RPMI7951 (cell line): ENCODE results near the gene GDPD5. TPM values are rescaled to one million over a fixed set of nuclear protein-coding genes. Genes with fewer than 3 reads are reported as not detected.

Source experiments
- DNase-seq: peaks from one replicate; pipeline ENCODE4 v3.0.0-alpha.2; 2012; ENCODE audit warnings: low read depth
- total RNA-seq: library from RNA; depleted of rRNA; stranded (reverse); fragments of >200 nt; shearing (Covaris generic); gene quantifications from 2 replicates; pipeline ENCODE4 v1.2.3, GENCODE V29; 2014; rRNA removed

Gene GDPD5
- total RNA-seq = 0.84 and 1.5 TPM in 2 replicates

DNA sequence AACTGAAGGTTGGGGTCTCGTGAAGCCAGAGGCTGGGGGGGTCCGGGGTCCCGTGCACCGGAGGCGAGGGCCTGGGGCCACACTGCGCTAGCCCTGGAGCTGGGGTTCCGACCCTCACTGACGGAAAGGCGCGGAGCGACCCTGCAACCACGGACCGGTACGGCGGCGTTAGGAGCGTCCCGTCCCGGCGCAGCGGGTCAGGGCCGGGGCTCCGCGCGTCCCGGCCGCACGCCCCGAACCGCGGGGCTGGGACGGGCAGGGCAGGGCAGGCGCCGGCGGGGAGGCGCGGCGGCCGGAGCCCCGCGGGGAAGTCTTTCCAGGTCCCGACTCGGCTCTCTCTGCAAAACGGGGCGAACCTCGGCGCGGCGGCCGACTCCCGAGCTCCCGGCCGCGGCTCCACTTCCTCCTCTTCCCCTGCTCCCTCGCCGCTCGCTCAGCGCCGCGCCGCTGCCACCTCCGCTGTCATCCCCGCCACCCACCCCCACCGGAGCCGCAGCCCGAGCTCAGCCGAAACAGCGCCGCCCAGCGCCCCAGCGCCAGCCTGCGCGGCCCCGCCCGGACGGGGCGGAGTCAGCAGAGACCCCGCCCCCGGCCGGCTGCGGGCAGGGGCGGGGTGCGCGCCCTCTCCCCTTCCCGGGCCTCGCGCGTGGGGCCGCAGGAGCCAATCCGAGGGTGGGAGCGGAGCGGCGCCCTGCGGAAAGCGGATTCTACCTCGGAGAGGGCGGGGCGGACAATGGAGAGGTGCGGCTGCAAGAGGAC is at the start of gene GDPD5:
Gene GDPD5, minus strand, starts transcription at position 509 of the 759 bp plus-strand sequence. CDS start 48,206 bp downstream, outside the sequence.
- DNase-seq = peak; percentile 72

GRCh38 chr11:75574698-75575602 is 49.2 kb upstream of the GDPD5 start:
- DNase-seq = no peak

- DNase-seq = no peak
These were observed 47.0 kb upstream of the GDPD5 start for GRCh38 chr11:75572744-75573143.

GRCh38 chr11:75571625-75572024 is 45.9 kb upstream of the GDPD5 start:
- no peak for DNase-seq

DNA sequence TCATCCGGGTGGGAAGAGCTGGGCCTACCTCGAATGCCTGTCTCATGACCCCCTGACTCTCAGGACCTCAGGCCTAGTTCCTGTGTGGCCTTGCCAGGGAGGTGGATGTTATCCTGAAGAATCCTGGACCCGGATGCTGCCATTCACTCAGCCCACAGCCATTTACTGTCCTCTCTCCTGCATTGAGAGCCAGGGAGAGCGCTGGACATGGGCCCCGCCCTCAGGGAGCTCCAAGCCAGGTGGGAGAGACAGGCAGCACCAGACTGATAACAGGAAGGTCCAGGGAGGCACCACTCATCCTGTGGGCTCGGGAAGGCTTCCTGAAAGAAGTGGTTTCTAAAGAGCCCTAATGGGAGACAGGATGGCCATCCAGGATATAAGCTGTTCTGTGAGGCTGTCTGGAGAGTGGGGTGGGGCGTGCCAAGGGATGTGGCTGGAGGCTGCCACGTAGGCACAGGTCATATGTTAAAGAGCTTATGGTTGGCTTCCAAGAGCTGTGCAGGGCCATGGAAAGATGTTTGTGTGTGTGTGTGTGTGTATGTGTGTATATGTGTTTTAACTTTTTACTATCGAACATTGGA is 44.9 kb upstream of the GDPD5 start:
- DNase-seq = no peak

DNA sequence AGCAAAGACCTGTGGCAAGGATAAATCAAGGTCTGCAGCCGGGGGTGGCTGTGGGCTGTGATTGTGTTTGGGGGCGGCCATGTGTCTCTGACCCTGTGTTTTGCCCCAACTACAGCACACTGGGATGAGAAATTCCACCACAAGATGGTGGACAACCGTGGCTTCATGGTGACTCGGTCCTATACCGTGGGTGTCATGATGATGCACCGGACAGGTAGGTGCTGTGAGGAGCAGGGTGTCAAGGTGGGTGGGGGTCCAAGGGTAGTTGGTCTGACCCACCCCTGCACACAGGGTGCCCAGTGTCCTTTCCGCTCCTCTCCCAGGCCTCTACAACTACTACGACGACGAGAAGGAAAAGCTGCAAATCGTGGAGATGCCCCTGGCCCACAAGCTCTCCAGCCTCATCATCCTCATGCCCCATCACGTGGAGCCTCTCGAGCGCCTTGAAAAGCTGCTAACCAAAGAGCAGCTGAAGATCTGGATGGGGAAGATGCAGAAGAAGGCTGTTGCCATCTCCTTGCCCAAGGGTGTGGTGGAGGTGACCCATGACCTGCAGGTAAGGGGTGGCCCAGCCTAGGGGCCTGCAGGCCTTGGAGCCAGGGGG is 43.0 kb upstream of the GDPD5 start:
- no peak for DNase-seq

DNA sequence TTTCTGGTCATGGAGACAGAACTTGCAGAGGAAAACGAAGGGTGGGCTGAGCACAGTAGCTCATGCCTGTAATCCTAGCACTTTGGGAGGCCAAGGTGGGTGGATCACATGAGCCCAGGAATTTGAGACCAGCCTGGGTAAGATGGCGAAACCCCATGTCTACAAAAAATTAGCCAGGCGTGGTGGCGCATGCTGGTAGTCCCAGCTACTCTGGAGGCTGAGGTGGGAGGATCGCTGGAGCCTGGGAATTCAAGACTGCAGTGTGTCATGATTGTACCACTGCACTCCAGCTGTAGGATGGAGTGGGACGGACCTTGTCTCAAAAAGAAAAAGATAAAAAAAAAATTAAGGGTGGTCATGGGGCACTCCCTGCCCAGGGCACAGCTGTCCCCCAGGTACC is 42.2 kb upstream of the GDPD5 start:
- no peak for DNase-seq

DNA sequence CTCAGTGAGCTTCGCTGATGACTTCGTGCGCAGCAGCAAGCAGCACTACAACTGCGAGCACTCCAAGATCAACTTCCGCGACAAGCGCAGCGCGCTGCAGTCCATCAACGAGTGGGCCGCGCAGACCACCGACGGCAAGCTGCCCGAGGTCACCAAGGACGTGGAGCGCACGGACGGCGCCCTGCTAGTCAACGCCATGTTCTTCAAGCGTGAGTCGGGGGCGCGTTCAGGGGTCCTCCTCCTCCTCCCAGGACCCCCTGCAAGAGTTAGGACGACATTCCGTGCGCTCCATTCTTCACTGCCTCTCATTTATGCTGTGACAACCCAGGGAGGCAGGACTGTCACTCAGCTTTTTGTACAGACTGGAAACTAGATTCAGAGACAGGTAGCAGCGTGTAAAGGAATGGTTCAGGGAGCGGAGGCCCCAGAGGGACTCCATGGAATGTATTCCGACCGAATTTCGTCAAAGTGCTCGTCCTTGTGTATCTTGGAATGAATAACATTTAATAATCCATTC is 41.1 kb upstream of the GDPD5 start:
- no peak for DNase-seq

GRCh38 chr11:75565916-75566762 is 40.4 kb upstream of the GDPD5 start:
- no peak for DNase-seq

- DNase-seq = peak; percentile 97
These were observed 39.6 kb upstream of the GDPD5 start for GRCh38 chr11:75565221-75565814.

- peak; percentile 85 for DNase-seq
These were observed 38.3 kb upstream of the GDPD5 start for GRCh38 chr11:75563978-75564552.

- no peak for DNase-seq
These were observed 37.8 kb upstream of the GDPD5 start for GRCh38 chr11:75563501-75563977.

- DNase-seq = peak; percentile 81
These were observed 37.2 kb upstream of the GDPD5 start for GRCh38 chr11:75562836-75563484.

DNA sequence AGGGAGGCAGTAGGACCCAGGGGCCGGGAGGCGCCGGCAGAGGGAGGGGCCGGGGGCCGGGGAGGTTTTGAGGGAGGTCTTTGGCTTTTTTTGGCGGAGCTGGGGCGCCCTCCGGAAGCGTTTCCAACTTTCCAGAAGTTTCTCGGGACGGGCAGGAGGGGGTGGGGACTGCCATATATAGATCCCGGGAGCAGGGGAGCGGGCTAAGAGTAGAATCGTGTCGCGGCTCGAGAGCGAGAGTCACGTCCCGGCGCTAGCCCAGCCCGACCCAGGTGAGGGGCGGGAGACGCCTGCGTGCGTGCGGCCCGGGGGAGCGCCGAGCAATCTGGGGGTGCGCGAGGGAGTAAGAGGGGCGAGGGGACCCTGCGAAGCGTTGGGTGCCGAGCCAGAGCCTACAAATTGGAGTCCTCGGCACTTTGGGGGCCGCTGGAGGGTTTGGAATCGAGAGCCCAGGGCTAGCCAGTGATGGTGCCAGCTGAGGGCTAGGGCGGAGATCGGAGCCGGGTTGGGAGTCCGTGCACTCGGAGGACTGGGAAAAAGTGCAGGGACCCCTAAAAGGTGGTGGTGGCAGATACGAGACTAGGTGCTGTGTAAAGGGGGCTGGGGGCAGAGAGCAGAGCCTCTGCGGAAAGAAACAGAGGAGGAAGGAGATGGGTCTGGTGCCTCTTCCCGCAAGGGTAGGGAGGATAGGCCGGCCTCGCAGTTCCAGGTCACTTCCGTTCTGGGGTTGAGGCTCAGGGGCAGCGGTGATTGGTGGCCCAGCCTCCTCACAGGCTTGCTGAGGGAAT is 36.5 kb upstream of the GDPD5 start, which contains the start of gene SERPINH1:
Gene SERPINH1, plus strand, starts transcription at position 206 of the 788 bp plus-strand sequence. CDS start 4,097 bp downstream, outside the sequence.
- DNase-seq = peak; percentile 90

DNA sequence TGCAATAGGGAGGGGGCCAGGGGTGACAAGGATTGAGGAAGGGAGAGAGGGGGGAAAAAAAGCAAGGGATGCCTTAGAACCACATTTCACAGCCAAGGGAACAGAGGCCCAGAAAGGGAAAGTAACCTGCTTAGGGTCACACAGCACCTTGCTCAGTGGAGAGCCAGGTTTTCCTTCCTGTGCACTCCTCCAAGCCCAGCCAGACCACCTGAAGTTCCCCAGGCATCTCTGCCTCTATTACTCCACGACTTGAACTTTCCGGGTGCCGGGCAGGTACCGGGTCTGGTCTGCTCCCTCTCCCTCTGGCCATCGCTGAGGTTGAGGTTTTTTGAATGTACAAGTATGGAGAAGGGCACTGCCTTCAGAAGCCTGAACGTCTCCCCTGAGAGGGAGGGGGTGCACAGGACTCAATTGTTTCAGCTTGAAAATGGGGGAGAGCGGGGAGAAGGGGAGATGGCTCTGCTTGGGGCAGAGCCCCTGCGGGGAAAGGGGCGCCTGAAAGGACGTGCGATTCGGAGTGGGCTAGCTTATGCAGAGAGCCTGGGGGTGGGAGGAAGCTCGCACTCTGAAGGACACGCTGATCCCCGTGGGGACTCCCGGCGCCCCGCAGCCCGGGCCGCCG is 35.8 kb upstream of the GDPD5 start:
- no peak for DNase-seq

DNA sequence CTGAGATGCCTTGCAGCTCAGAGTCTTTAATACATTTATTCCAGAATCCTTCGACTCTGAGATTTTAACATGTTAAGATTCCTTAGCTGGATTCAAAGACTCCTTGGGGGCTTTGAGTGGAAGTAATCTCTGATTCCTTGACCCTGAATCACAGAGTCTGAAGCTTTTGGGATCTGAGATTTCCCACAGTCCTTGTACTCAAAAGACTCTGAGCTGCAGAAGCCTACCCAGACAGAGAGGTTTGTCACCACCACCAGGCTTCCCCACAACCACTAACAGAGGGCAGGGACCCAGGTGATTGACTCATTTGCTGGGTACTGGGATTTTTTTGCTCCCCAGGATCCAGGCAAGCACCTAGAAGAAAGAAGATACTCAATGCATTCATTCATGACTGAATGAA is 34.9 kb upstream of the GDPD5 start:
- no peak for DNase-seq

- peak; percentile 73 for DNase-seq
These were observed 33.5 kb upstream of the GDPD5 start for GRCh38 chr11:75558939-75559843.
